WTC11 (cell line): ENCODE measurements around the gene SRMS. TPM values are rescaled to one million over a fixed set of nuclear protein-coding genes. Genes with fewer than 3 reads are reported as not detected.

Source experiments
- ATAC-seq: fragments of 200-7000 bp; cut with Tn5 transposase; 2 replicates; pipeline ENCODE4 v1.10.0; 2021; ENCODE audit warnings: mild to moderate bottlenecking, moderate library complexity
- CTCF ChIA-PET: fragments of 300-600 bp; sonication (Branson Sonifier 250); formaldehyde crosslinking; loops from one replicate; lab custom pipeline; 2021; ENCODE audit warnings: antibody characterized with exemption; lab: Charles Lee
- POLR2A ChIA-PET: fragments of 350-600 bp; sonication (Branson Sonifier 250); formaldehyde crosslinking; loops from one replicate; lab custom pipeline; 2021; ENCODE audit warnings: antibody characterized with exemption; lab: Charles Lee
- DNase-seq: peaks from one replicate; pipeline ENCODE4 v3.0.0; 2021; ENCODE audit warnings: low spot score
- H3K27ac Mint-ChIP-seq: 2 replicates; pipeline ENCODE4 v1.8.0; 2021; ENCODE audit warnings: mixed read lengths
- H3K27me3 Mint-ChIP-seq: 2 replicates; pipeline ENCODE4 v1.8.0; 2021; ENCODE audit warnings: low read depth, mild to moderate bottlenecking, moderate library complexity, mixed read lengths
- H3K36me3 Mint-ChIP-seq: 2 replicates; pipeline ENCODE4 v1.8.0; 2021; ENCODE audit warnings: mixed read lengths
- H3K4me1 Mint-ChIP-seq: 2 replicates; pipeline ENCODE4 v1.8.0; 2022; ENCODE audit warnings: mixed read lengths
- H3K4me3 Mint-ChIP-seq: 2 replicates; pipeline ENCODE4 v1.8.0; 2021; ENCODE audit warnings: mild to moderate bottlenecking, moderate library complexity, mixed read lengths
- H3K9me3 Mint-ChIP-seq: 2 replicates; pipeline ENCODE4 v1.8.0; 2021; ENCODE audit warnings: mixed read lengths
- HMGA2 ChIP-seq: fragments of 250-450 bp; sonication (Bioruptor Pico); IDR thresholded peaks from 2 replicates; pipeline ENCODE4 v1.4.0; 2021; ENCODE audit warnings: mild to moderate bottlenecking, moderate library complexity
- NFYB ChIP-seq: sonication (generic); formaldehyde crosslinking; conservative IDR thresholded peaks from 2 replicates; pipeline ENCODE4 v1.8.0; 2022; ENCODE audit warnings: low read depth, missing genetic modification reagents
- TP53 ChIP-seq: sonication (generic); formaldehyde crosslinking; IDR thresholded peaks from 2 replicates; pipeline ENCODE4 v1.8.1; 2023; ENCODE audit warnings: mild to moderate bottlenecking, missing genetic modification reagents
- ZNF232 ChIP-seq: sonication (generic); formaldehyde crosslinking; IDR thresholded peaks from 2 replicates; pipeline ENCODE4 v1.8.0; 2022; ENCODE audit warnings: mild to moderate bottlenecking, missing genetic modification reagents
- ZNF671 ChIP-seq: fragments of 250-450 bp; sonication (Bioruptor Pico); IDR thresholded peaks from 2 replicates; pipeline ENCODE4 v1.8.0; 2021; ENCODE audit warnings: mild to moderate bottlenecking
- total RNA-seq: library from RNA; stranded (reverse); gene quantifications from 3 replicates; pipeline ENCODE4 v1.2.3, GENCODE V29; 2021
- TF ChIP-seq, protein P1 (sequence below): sonication (generic); formaldehyde crosslinking; IDR thresholded peaks from 2 replicates; pipeline ENCODE4 v1.8.0; 2022; ENCODE audit warnings: missing genetic modification reagents
- TF ChIP-seq, protein P2 (sequence below): sonication (generic); formaldehyde crosslinking; IDR thresholded peaks from 2 replicates; pipeline ENCODE4 v1.8.1; 2023; ENCODE audit warnings: mild to moderate bottlenecking, missing genetic modification reagents
- TF ChIP-seq, protein P3 (sequence below): sonication (generic); formaldehyde crosslinking; IDR thresholded peaks from 2 replicates; pipeline ENCODE4 v1.8.0; 2022; ENCODE audit warnings: mild to moderate bottlenecking, missing genetic modification reagents
- TF ChIP-seq, protein P4 (sequence below): fragments of 200-600 bp; IDR thresholded peaks from 2 replicates; pipeline ENCODE4 v1.8.0; 2022; ENCODE audit warnings: antibody characterized with exemption
- TF ChIP-seq, protein P5 (sequence below): sonication (generic); formaldehyde crosslinking; IDR thresholded peaks from 2 replicates; pipeline ENCODE4 v1.8.0; 2022; ENCODE audit warnings: mild to moderate bottlenecking, missing genetic modification reagents
- TF ChIP-seq, protein P6 (sequence below): sonication (generic); formaldehyde crosslinking; IDR thresholded peaks from 2 replicates; pipeline ENCODE4 v1.8.1; 2023; ENCODE audit warnings: mild to moderate bottlenecking, missing genetic modification reagents
- TF ChIP-seq, protein P7 (sequence below): fragments of 250-450 bp; sonication (Bioruptor Pico); IDR thresholded peaks from 2 replicates; pipeline ENCODE4 v1.9.0; 2021; ENCODE audit warnings: mild to moderate bottlenecking

Gene SRMS
- total RNA-seq, 1 experiment from 2014 or later: 0.26 TPM

DNA sequence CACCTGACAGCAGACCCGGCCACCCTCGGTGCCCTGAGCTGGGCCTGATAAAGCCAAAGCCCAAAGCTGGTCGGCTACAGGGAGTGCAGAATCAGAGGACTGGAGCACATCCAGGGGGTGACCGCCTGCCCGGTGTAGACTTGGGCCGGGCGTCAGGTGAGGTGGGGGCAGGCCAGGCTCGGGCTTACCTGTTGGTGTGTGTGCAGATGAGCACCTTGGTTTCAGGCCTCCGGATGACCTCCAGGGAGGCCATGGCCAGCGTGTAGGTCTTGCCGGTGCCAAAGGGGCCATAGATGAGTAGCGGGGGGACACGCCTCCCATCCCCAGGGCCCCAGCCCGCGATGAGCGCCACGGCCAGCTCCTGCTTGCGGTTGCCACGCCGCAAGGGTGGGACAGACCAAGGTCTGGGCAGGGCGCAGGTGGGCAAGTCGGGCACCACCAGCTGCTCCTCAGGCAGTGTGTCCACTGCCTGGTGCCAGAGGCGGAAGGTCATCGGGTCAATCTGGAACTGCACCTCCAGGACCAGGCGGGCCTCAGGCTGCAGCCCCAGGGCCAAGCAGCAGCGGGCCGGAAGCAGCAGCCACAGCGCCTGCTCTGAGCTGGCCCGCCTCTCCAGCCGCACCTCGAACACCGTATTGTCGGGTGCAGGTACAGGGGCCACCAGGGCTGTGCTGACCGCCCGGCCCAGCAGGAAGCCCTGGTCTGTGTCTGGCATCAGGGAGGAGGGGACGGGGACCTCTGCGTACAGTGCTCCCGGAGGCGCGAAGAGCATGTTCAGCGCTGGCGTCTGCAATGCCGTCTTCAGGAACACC lies 20.8 kb upstream of the SRMS start (continued):
- TF ChIP-seq, protein P1, sequence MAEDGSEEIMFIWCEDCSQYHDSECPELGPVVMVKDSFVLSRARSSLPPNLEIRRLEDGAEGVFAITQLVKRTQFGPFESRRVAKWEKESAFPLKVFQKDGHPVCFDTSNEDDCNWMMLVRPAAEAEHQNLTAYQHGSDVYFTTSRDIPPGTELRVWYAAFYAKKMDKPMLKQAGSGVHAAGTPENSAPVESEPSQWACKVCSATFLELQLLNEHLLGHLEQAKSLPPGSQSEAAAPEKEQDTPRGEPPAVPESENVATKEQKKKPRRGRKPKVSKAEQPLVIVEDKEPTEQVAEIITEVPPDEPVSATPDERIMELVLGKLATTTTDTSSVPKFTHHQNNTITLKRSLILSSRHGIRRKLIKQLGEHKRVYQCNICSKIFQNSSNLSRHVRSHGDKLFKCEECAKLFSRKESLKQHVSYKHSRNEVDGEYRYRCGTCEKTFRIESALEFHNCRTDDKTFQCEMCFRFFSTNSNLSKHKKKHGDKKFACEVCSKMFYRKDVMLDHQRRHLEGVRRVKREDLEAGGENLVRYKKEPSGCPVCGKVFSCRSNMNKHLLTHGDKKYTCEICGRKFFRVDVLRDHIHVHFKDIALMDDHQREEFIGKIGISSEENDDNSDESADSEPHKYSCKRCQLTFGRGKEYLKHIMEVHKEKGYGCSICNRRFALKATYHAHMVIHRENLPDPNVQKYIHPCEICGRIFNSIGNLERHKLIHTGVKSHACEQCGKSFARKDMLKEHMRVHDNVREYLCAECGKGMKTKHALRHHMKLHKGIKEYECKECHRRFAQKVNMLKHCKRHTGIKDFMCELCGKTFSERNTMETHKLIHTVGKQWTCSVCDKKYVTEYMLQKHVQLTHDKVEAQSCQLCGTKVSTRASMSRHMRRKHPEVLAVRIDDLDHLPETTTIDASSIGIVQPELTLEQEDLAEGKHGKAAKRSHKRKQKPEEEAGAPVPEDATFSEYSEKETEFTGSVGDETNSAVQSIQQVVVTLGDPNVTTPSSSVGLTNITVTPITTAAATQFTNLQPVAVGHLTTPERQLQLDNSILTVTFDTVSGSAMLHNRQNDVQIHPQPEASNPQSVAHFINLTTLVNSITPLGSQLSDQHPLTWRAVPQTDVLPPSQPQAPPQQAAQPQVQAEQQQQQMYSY (CRISPR knock-in tag): no peak
- TF ChIP-seq HMGA2 (CRISPR knock-in tag): no peak

DNA sequence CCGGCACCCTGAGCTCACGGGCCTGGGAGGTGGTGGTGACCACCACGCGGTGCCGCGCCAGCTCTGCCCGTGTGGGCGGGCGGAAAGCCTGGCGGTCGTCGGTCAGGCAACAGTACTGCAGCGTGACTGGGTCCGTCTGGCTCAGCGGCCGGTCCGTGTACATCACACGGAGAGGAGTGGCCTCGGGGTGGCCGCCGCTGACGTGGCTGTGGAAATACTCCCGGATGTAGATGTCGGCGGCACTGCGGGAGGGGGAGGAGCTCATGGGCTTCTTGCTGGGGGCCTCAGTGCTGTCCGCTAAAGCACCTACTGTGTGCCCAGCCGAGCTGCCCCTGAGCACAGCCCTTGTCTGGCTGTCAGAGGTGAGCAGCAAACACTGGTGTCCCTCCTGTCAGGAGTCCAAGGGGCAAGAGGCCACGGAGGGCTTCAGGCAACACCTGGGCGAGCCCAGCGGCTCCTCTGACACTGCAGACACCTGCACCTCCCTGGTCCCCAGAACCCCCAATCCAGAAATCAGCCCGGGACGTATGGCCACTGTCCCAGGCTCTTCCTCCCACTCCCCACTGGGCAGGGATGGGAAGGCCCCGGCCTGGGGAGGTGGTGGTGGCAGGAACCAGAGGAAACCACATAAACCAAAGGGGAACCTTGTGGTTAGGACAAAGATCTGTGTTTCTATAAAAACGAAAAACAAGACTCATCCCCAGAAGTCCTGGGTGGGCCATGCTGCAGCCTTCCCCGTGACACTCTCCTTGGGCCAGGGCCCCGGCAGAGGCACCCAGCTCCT lies 20.0 kb upstream of the SRMS start:
- ChIA-PET POLR2A (no interaction called here), CTCF (interaction anchor here (0.7 to 1.3 kb wide), 2 partner anchors 29 to 30 kb away, joined by 3 to 5 read pairs; partner anchors contain the start of gene PTK6)
- H3K36me3 Mint-ChIP-seq: no peaks in the 10 kb centered on the region
- no peaks in the 10 kb centered on the region for H3K27me3 Mint-ChIP-seq
- H3K4me1 Mint-ChIP-seq: no peaks in the 10 kb centered on the region
- H3K4me3 Mint-ChIP-seq: no peak overlapping the region
- H3K9me3 Mint-ChIP-seq: no peaks in the 10 kb centered on the region
- DNase-seq (no peak), ATAC-seq (no peak)
- H3K27ac Mint-ChIP-seq: no peak overlapping the region
- TF ChIP-seq NFYB (CRISPR knock-in tag) (no peak), ZNF671 (CRISPR knock-in tag) (no peak), TP53 (CRISPR knock-in tag) (no peak), ZNF232 (CRISPR knock-in tag) (no peak)
- TF ChIP-seq, protein P2, sequence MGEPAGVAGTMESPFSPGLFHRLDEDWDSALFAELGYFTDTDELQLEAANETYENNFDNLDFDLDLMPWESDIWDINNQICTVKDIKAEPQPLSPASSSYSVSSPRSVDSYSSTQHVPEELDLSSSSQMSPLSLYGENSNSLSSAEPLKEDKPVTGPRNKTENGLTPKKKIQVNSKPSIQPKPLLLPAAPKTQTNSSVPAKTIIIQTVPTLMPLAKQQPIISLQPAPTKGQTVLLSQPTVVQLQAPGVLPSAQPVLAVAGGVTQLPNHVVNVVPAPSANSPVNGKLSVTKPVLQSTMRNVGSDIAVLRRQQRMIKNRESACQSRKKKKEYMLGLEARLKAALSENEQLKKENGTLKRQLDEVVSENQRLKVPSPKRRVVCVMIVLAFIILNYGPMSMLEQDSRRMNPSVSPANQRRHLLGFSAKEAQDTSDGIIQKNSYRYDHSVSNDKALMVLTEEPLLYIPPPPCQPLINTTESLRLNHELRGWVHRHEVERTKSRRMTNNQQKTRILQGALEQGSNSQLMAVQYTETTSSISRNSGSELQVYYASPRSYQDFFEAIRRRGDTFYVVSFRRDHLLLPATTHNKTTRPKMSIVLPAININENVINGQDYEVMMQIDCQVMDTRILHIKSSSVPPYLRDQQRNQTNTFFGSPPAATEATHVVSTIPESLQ (CRISPR knock-in tag): no peak
- TF ChIP-seq, protein P3, sequence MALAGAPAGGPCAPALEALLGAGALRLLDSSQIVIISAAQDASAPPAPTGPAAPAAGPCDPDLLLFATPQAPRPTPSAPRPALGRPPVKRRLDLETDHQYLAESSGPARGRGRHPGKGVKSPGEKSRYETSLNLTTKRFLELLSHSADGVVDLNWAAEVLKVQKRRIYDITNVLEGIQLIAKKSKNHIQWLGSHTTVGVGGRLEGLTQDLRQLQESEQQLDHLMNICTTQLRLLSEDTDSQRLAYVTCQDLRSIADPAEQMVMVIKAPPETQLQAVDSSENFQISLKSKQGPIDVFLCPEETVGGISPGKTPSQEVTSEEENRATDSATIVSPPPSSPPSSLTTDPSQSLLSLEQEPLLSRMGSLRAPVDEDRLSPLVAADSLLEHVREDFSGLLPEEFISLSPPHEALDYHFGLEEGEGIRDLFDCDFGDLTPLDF (CRISPR knock-in tag): no peak
- TF ChIP-seq, protein P4, sequence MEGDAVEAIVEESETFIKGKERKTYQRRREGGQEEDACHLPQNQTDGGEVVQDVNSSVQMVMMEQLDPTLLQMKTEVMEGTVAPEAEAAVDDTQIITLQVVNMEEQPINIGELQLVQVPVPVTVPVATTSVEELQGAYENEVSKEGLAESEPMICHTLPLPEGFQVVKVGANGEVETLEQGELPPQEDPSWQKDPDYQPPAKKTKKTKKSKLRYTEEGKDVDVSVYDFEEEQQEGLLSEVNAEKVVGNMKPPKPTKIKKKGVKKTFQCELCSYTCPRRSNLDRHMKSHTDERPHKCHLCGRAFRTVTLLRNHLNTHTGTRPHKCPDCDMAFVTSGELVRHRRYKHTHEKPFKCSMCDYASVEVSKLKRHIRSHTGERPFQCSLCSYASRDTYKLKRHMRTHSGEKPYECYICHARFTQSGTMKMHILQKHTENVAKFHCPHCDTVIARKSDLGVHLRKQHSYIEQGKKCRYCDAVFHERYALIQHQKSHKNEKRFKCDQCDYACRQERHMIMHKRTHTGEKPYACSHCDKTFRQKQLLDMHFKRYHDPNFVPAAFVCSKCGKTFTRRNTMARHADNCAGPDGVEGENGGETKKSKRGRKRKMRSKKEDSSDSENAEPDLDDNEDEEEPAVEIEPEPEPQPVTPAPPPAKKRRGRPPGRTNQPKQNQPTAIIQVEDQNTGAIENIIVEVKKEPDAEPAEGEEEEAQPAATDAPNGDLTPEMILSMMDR: no peak
- TF ChIP-seq, protein P5, sequence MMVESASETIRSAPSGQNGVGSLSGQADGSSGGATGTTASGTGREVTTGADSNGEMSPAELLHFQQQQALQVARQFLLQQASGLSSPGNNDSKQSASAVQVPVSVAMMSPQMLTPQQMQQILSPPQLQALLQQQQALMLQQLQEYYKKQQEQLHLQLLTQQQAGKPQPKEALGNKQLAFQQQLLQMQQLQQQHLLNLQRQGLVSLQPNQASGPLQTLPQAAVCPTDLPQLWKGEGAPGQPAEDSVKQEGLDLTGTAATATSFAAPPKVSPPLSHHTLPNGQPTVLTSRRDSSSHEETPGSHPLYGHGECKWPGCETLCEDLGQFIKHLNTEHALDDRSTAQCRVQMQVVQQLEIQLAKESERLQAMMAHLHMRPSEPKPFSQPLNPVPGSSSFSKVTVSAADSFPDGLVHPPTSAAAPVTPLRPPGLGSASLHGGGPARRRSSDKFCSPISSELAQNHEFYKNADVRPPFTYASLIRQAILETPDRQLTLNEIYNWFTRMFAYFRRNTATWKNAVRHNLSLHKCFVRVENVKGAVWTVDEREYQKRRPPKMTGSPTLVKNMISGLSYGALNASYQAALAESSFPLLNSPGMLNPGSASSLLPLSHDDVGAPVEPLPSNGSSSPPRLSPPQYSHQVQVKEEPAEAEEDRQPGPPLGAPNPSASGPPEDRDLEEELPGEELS (CRISPR knock-in tag): no peak
- TF ChIP-seq, protein P6, sequence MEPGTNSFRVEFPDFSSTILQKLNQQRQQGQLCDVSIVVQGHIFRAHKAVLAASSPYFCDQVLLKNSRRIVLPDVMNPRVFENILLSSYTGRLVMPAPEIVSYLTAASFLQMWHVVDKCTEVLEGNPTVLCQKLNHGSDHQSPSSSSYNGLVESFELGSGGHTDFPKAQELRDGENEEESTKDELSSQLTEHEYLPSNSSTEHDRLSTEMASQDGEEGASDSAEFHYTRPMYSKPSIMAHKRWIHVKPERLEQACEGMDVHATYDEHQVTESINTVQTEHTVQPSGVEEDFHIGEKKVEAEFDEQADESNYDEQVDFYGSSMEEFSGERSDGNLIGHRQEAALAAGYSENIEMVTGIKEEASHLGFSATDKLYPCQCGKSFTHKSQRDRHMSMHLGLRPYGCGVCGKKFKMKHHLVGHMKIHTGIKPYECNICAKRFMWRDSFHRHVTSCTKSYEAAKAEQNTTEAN (CRISPR knock-in tag): no peak
- TF ChIP-seq, protein P7, sequence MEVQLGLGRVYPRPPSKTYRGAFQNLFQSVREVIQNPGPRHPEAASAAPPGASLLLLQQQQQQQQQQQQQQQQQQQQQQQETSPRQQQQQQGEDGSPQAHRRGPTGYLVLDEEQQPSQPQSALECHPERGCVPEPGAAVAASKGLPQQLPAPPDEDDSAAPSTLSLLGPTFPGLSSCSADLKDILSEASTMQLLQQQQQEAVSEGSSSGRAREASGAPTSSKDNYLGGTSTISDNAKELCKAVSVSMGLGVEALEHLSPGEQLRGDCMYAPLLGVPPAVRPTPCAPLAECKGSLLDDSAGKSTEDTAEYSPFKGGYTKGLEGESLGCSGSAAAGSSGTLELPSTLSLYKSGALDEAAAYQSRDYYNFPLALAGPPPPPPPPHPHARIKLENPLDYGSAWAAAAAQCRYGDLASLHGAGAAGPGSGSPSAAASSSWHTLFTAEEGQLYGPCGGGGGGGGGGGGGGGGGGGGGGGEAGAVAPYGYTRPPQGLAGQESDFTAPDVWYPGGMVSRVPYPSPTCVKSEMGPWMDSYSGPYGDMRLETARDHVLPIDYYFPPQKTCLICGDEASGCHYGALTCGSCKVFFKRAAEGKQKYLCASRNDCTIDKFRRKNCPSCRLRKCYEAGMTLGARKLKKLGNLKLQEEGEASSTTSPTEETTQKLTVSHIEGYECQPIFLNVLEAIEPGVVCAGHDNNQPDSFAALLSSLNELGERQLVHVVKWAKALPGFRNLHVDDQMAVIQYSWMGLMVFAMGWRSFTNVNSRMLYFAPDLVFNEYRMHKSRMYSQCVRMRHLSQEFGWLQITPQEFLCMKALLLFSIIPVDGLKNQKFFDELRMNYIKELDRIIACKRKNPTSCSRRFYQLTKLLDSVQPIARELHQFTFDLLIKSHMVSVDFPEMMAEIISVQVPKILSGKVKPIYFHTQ: no peak
- TF ChIP-seq, protein P1 (CRISPR knock-in tag): no peak
